SU-DHL-6 (cell line): ENCODE results near the gene CARD11.

ENCODE experiments used
- CTCF ChIP-seq: fragments of 200-600 bp; sonication (generic); IDR thresholded peaks from one replicate; pipeline ENCODE4 v1.5.1; 2017; ENCODE audit warnings: antibody characterized with exemption, mild to moderate bottlenecking, low read length, moderate library complexity; ENCODE audit not compliant: insufficient read depth, poor library complexity, severe bottlenecking
- EZH2phosphoT487 ChIP-seq: fragments of 200-600 bp; sonication (generic), shearing (Covaris generic); conservative IDR thresholded peaks from 2 replicates; pipeline ENCODE4 v1.6.1; 2018; ENCODE audit warnings: mild to moderate bottlenecking, antibody characterized with exemption, low read length, moderate library complexity, mixed read lengths

GRCh38 chr7:3003936-3004335 lies 39.7 kb downstream of the CARD11 start:
- no peak for TF ChIP-seq CTCF
- TF ChIP-seq EZH2phosphoT487: no peak
